ENCODE measurements around the gene DDX51.
A peak's percentile ranks its signal among the peaks of the same experiment; 100 is the strongest.

The DDX51 gene

DNA sequence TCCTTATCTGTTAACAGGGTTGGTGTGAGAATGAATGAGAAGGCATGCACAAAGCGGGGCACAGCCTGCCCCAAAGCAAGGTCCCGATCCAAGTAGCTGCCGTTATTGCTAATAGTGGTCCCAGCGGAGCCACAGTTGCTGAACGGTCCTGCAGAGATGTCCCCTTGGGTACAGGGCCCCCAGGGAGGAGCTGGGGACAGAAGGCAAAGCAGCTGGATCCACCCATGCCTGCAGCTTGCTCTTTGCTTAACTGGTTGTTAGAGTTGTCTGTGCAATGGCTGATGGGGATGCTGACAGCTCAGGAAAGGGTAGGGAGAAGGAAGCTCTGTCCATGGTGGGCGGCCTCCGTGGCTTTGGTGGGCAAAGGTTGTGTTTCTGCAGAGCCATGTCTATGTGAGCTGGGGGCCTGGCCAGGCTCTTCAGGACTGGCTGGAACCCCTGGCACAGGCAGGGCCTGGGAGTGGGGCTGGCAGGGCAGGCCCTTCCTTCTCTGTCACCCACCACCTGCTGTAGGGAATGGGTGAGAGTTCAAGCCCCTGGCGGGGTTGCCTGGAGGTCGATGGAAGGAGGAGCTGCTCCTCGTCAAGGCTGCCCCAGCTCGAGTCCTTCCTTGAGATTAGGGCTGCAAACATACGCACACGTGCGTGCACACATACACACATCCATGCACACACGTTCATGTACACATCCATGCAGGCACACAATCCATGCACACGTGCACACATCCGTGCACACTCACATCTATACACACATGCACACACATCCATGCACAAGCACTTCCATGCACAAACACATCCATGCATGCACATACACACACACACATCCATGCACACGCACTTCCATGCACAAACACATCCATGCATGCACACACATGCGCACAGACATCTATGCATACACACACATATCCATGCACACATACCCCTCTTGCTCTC lies 35.6 kb upstream of the DDX51 start:
- H3K9ac ChIP-seq, result no peak overlapping the region
- no peaks in the 10 kb centered on the region for H3K4me1 ChIP-seq
- H2AFZ ChIP-seq, result no peak overlapping the region
- H3K36me3 ChIP-seq (ENCODE audit: control insufficient read depth, insufficient read depth, low read length), result no peaks in the 10 kb centered on the region
- no peak for TF ChIP-seq CTCF (IDR thresholded peaks at IDR 0.05)
- H3K4me2 ChIP-seq (ENCODE audit: low read length), result no peak overlapping the region
- H3K27me3 ChIP-seq (ENCODE audit: control insufficient read depth, insufficient read depth, low read length), result no peaks in the 10 kb centered on the region
- H3K79me2 ChIP-seq, result no peaks in the 10 kb centered on the region
- H3K9me3 ChIP-seq (ENCODE audit: control insufficient read depth, low read length), result no peaks in the 10 kb centered on the region
- no peak overlapping the region for H3K27ac ChIP-seq
- H3K4me3 ChIP-seq (ENCODE audit: low read depth, low read length), result no peak overlapping the region

DNA sequence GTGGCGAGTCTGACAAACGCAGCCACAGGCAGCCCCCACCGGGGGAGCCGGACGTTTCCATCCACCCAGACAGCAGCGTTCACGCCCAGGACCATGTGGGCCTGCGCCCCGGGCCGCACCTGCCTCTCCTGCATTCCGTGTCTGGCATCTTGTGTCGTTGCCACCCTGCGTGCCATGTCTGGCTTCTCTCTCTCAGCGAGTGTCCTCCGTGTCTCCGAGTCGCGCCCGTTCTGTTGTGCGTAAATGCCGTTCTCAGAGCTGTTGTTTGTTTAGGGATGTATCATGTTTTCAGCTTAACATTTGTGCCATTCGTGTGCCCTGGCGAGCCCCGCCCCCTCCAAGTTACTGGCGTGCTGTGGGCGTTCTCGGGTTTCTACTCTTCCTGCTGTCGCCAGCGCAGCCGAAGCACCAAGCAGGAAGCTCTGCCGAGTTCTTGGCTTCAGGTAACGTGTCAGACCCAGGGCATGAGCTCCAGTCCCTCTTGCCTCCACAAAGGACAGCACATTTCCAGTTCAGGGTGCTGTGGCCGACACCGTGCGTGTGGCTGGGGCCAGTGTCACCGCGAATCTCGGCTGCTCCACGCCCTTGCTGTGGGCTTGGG lies 34.8 kb upstream of the DDX51 start:
- no peak overlapping the region for H3K4me3 ChIP-seq (ENCODE audit: low read depth, low read length)
- peaks cover 4% of the 10 kb centered on the region for H3K27me3 ChIP-seq (ENCODE audit: control insufficient read depth, insufficient read depth, low read length)
- no peak overlapping the region for H3K4me2 ChIP-seq (ENCODE audit: low read length)
- no peak for TF ChIP-seq CTCF (IDR thresholded peaks at IDR 0.05)
- H3K9ac ChIP-seq, result no peak overlapping the region
- no peak overlapping the region for H3K27ac ChIP-seq
- no peaks in the 10 kb centered on the region for H3K4me1 ChIP-seq
- H2AFZ ChIP-seq, result peak overlapping the region; percentile 15
- H3K36me3 ChIP-seq (ENCODE audit: control insufficient read depth, insufficient read depth, low read length), result no peaks in the 10 kb centered on the region
- no peaks in the 10 kb centered on the region for H3K79me2 ChIP-seq
- H3K9me3 ChIP-seq (ENCODE audit: control insufficient read depth, low read length), result no peaks in the 10 kb centered on the region

- Histone ChIP-seq H3K79me2 (no peaks in the 10 kb centered on the region), H3K36me3 (ENCODE audit: control insufficient read depth, insufficient read depth, low read length) (no peaks in the 10 kb centered on the region), H3K4me3 (ENCODE audit: low read depth, low read length) (no peak overlapping the region), H2AFZ (no peak overlapping the region), H3K4me1 (no peaks in the 10 kb centered on the region), H3K27me3 (ENCODE audit: control insufficient read depth, insufficient read depth, low read length) (peaks cover 4% of the 10 kb centered on the region), H3K4me2 (ENCODE audit: low read length) (no peak overlapping the region), H3K9me3 (ENCODE audit: control insufficient read depth, low read length) (no peaks in the 10 kb centered on the region), H3K9ac (no peak overlapping the region), H3K27ac (no peak overlapping the region)
- TF ChIP-seq CTCF (IDR thresholded peaks at IDR 0.05), result no peak
Measured at GRCh38 chr12:132178316-132178715, 34.2 kb upstream of the DDX51 start.

GRCh38 chr12:132176920-132177551 lies 32.9 kb upstream of the DDX51 start:
- no peak for TF ChIP-seq CTCF (IDR thresholded peaks at IDR 0.05)
- Histone ChIP-seq H3K79me2 (no peaks in the 10 kb centered on the region), H3K4me2 (ENCODE audit: low read length) (no peak overlapping the region), H2AFZ (no peak overlapping the region), H3K9me3 (ENCODE audit: control insufficient read depth, low read length) (no peaks in the 10 kb centered on the region), H3K27ac (no peak overlapping the region), H3K4me3 (ENCODE audit: low read depth, low read length) (no peak overlapping the region), H3K9ac (no peak overlapping the region), H3K36me3 (ENCODE audit: control insufficient read depth, insufficient read depth, low read length) (no peaks in the 10 kb centered on the region), H3K4me1 (no peaks in the 10 kb centered on the region), H3K27me3 (ENCODE audit: control insufficient read depth, insufficient read depth, low read length) (peaks cover 4% of the 10 kb centered on the region)

Measured in parathyroid adenoma (tissue), 2 donors.